ENCODE data around the gene ETS1. TPM values are rescaled to one million over a fixed set of nuclear protein-coding genes. Genes with fewer than 3 reads are reported as not detected.

ETS1 gene
- total RNA-seq, 4 donors from 2014 or later: 16.8 to 24.9 (median 21.8) TPM

GRCh38 chr11:128421577-128422330, 165.6 kb downstream of the ETS1 start:
- ATAC-seq: no peak
- Histone ChIP-seq H3K27ac (no peak overlapping the region), H3K9me3 (no peaks in the 10 kb centered on the region), H3K4me1 (peaks cover 47 to 51% of the 10 kb centered on the region in 2 donors), H3K27me3 (no peaks in the 10 kb centered on the region), H3K4me3 (no peak overlapping the region), H3K36me3 (no peaks in the 10 kb centered on the region)
- TF ChIP-seq CTCF (IDR thresholded peaks at IDR 0.05 in 4 of 5, conservative IDR thresholded peaks at IDR 0.05 in 1 of 5) (no peak), POLR2A (IDR thresholded peaks at IDR 0.05) (no peak)
- in situ Hi-C loops (cut with MboI; ENCODE audit: low sequenced_read_pairs in 4 of 4): no loop called here
- intact Hi-C loops (cut with DNase I; ENCODE audit: low total_unique reads): no loop called here
- no peak for DNase-seq

DNA sequence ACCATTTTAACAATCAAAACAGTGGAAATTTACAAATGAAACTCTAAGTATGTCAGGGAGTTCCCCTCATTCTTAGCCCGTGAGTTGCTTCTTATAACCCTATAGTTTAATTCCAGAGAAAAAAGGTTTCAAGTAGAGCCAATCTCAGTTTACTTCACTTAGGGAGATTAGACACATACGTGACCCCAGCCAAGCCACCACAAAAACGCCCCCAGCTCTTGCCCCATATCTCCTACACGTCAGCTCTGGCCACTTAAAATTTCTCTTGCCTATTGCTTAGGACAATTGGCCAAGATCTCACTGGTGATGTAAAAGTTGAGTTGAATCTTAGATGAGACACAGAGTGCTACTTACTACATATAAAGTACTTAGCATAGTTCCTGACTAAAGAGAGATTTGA, 166.4 kb downstream of the ETS1 start:
- intact Hi-C loops (cut with DNase I; ENCODE audit: low total_unique reads): no loop called here
- Histone ChIP-seq H3K27ac (no peak overlapping the region), H3K4me3 (no peak overlapping the region), H3K36me3 (no peaks in the 10 kb centered on the region), H3K4me1 (peaks cover 52 to 54% of the 10 kb centered on the region in 2 donors), H3K9me3 (no peaks in the 10 kb centered on the region), H3K27me3 (no peaks in the 10 kb centered on the region)
- ATAC-seq (no peak), DNase-seq (no peak)
- TF ChIP-seq CTCF (IDR thresholded peaks at IDR 0.05 in 4 of 5, conservative IDR thresholded peaks at IDR 0.05 in 1 of 5): no peak
- no peak for TF ChIP-seq POLR2A (IDR thresholded peaks at IDR 0.05)
- in situ Hi-C loops (cut with MboI; ENCODE audit: low sequenced_read_pairs in 4 of 4): no loop called here

GRCh38 chr11:128420265-128420664, 167.1 kb downstream of the ETS1 start:
- H3K4me1 ChIP-seq: peaks cover 52 to 58% of the 10 kb centered on the region in 2 donors
- H3K9me3 ChIP-seq: no peaks in the 10 kb centered on the region
- ATAC-seq (no peak), DNase-seq (no peak)
- in situ Hi-C loops (cut with MboI; ENCODE audit: low sequenced_read_pairs in 4 of 4) (no loop called here), intact Hi-C loops (cut with DNase I; ENCODE audit: low total_unique reads) (no loop called here)
- no peak for TF ChIP-seq POLR2A (IDR thresholded peaks at IDR 0.05)
- TF ChIP-seq CTCF (IDR thresholded peaks at IDR 0.05 in 4 of 5, conservative IDR thresholded peaks at IDR 0.05 in 1 of 5): no peak
- no peaks in the 10 kb centered on the region for H3K27me3 ChIP-seq
- H3K27ac ChIP-seq: no peak overlapping the region
- no peak overlapping the region for H3K4me3 ChIP-seq
- H3K36me3 ChIP-seq: no peaks in the 10 kb centered on the region

DNA sequence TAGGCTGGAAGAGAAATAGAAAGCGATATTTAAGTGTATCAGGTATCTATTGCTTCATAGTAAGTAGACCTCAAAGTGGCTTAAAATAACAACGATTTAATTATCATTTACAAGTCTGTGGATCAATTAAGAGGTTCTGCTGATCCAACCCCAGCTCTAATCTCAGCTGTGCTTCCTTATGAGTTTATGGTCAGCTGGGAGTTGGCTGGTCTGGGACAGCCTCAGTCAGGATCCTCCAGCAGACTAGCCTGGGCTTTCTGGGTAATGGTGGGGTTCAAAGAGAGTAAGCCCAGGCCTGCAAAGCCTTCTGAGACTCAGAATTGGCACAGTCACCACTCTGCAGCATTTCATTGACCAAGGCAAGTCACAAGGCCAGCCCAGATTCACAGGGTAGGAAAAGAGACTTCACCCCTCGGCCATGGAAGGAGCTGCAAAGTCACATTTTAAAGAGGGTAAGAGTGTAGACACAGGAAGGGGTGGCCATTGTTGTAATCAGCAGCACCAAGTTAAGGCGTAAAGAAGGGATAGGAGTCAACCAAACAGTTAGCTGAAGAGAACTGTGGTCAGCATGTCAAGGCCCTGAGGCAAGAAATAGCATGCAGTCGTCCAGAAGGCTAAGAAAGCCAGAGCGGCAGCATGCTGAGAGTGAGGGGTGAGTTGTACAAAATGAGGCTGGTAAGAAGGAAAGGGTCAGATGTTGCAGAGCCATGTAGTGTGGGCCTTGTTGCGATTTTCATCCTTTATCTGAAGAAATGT, 168.2 kb downstream of the ETS1 start:
- H3K4me1 ChIP-seq: peaks cover 41 to 47% of the 10 kb centered on the region in 2 donors
- H3K9me3 ChIP-seq: no peaks in the 10 kb centered on the region
- H3K27me3 ChIP-seq: no peaks in the 10 kb centered on the region
- H3K4me3 ChIP-seq: no peak overlapping the region
- TF ChIP-seq CTCF (IDR thresholded peaks at IDR 0.05 in 4 of 5, conservative IDR thresholded peaks at IDR 0.05 in 1 of 5): no peak
- TF ChIP-seq POLR2A (IDR thresholded peaks at IDR 0.05): no peak
- in situ Hi-C loops (cut with MboI; ENCODE audit: low sequenced_read_pairs in 4 of 4): no loop called here
- no peaks in the 10 kb centered on the region for H3K36me3 ChIP-seq
- ATAC-seq (no peak), DNase-seq (no peak)
- H3K27ac ChIP-seq: no peak overlapping the region
- intact Hi-C loops (cut with DNase I; ENCODE audit: low total_unique reads): loop anchor here (5.0 kb wide), 1 partner anchor 103 kb away; no protein-coding TSS in a partner anchor

Data from gastrocnemius medialis (tissue), 4 donors.